Uterus (tissue), 2 donors: ENCODE measurements around the gene ITGA6.

Experiments used
- POLR2A ChIP-seq, 2 donors: fragments of 450-650 bp; IDR thresholded peaks; one replicate each; pipeline ENCODE4 v1.6.1; 2016; ENCODE audit warnings: antibody characterized with exemption in 2 of 2, mild to moderate bottlenecking in 1 of 2, moderate library complexity in 1 of 2
- TF ChIP-seq, protein P1 (sequence below), 4 experiments: fragments of 200-600 bp in 2 of 4; fragments of 450-650 bp in 2 of 4; sonication (generic) in 2 of 4; IDR thresholded peaks; one replicate each; pipeline ENCODE4 v1.5.1; 2016 to 2019; ENCODE audit warnings: antibody characterized with exemption in 4 of 4, mild to moderate bottlenecking in 2 of 4, moderate library complexity in 1 of 4

DNA sequence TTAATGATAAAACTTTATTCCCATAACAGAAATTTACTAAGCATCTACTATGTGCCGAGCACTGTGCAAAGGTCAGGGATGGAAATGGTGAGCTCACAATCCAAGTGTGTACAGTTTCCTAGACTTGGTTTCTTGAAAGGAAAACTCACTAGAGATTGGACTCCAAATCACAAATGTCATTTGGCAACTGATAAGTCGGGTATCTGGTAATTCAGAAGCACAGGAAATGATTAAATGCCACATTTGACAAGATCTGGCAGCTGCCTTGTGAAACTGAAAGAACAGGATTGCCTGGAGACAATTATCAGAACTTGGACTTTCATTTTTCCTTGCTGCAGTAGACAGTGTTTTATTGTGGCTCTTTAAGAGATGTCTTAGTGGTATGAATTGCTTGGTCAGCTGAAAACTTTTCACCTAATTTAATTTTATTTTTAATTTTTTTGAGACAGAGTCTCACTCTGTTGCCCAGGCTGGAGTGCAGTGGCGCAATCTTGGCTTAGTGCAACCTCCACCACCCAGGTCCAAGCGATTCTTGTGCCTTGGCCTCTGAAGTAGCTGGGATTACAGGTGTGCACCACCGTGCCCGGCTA, 19.2 kb downstream of the ITGA6 start:
- TF ChIP-seq, protein P1, sequence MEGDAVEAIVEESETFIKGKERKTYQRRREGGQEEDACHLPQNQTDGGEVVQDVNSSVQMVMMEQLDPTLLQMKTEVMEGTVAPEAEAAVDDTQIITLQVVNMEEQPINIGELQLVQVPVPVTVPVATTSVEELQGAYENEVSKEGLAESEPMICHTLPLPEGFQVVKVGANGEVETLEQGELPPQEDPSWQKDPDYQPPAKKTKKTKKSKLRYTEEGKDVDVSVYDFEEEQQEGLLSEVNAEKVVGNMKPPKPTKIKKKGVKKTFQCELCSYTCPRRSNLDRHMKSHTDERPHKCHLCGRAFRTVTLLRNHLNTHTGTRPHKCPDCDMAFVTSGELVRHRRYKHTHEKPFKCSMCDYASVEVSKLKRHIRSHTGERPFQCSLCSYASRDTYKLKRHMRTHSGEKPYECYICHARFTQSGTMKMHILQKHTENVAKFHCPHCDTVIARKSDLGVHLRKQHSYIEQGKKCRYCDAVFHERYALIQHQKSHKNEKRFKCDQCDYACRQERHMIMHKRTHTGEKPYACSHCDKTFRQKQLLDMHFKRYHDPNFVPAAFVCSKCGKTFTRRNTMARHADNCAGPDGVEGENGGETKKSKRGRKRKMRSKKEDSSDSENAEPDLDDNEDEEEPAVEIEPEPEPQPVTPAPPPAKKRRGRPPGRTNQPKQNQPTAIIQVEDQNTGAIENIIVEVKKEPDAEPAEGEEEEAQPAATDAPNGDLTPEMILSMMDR (IDR thresholded peaks at IDR 0.05) = no peak
- TF ChIP-seq POLR2A (IDR thresholded peaks at IDR 0.05) = no peak
